HCT116 (cell line): ENCODE data around the gene NPDC1.

Source experiments
- CTCF ChIP-seq, 3 experiments: fragments of 200-600 bp in 1 of 3; sonication (generic) in 1 of 3; IDR thresholded peaks in 2 of 3; conservative IDR thresholded peaks in 1 of 3; 2 replicates each; pipeline ENCODE4 v1.5.1; 2012 to 2017; ENCODE audit warnings: low read depth in 2 of 3, low read length in 2 of 3, antibody characterized with exemption in 1 of 3, borderline replicate concordance in 1 of 3, control low read depth in 1 of 3, mild to moderate bottlenecking in 1 of 3, mixed read lengths in 1 of 3, mixed run types in 1 of 3, moderate library complexity in 1 of 3; ENCODE audit not compliant: insufficient read depth in 1 of 3
- EZH2phosphoT487 ChIP-seq: fragments of 200-600 bp; IDR thresholded peaks from 2 replicates; pipeline ENCODE4 v1.6.1; 2018; ENCODE audit warnings: antibody characterized with exemption, borderline replicate concordance
- POLR2AphosphoS5 ChIP-seq: IDR thresholded peaks from 2 replicates; pipeline ENCODE4 v1.6.1; 2011; ENCODE audit warnings: mild to moderate bottlenecking, low read depth, low read length, moderate library complexity

DNA sequence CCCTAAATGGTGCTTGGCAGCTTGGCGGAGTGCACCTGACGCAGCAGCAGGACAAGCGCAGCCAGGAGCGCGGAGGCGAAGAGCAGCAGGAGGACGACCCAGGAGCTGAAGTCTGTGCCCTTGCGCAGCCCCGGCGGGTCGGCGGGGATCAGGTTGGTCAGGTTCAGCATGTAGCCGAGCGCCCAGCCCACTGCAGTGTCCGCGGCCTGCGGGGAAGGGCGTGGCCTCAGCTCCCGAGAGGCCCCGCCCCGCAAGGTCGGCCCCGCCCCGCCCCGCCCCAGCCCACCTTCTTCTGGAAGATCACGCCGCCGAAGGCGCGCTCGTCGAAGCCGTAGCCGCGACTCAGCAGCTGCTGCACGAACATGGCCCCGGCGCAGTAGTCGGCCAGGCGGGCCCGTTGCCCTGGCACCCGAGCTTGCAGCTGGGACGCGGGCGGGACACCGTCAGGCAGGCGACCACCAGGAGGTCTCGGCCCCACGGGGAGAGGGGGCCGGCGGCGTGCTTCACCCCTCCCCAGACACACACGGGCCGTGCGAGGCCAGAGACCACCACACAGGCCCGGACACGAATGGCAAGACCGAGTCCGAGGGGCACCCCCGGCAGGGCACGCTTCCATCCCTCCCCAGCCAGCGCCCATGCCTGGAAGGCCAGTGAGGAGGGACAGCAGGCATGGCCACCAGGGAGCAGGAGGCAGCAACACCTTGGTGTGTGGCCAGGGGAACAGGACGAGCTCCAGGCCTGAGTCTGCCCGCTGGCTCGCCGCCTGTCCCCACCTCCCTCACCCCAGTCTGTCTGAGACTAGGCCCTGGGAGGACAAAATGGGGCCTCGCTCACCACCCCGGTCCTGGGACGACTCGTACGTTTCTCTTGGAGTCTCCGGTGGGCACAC, 2.9 kb upstream of the NPDC1 start:
- no peak for TF ChIP-seq POLR2AphosphoS5
- no peak for TF ChIP-seq CTCF (IDR thresholded peaks at IDR 0.05 in 2 of 3, conservative IDR thresholded peaks at IDR 0.05 in 1 of 3; ENCODE audit: borderline replicate concordance in 1 of 3, insufficient read depth in 1 of 3, low read depth in 2 of 3, low read length in 2 of 3)
- no peak for TF ChIP-seq EZH2phosphoT487
